Endothelial cell of umbilical vein (primary cell): ENCODE measurements around the gene DAZAP1. TPM values are rescaled to one million over a fixed set of nuclear protein-coding genes. Genes with fewer than 3 reads are reported as not detected.
"Not testable (repeated sequence)": the region's sequence is repeated elsewhere in the genome, so short reads cannot be mapped to it uniquely, and the experiment has no call there.

Experiments used
- BruUV-seq: library from RNA; stranded (reverse); fragments of 400-500 nt; replicated peaks from 2 replicates; lab custom pipeline; 2021; lab: Mats Ljungman, UMichigan
- CTCF ChIA-PET: fragments of 300-600, 350-600 bp; sonication (Branson Sonifier 250); formaldehyde crosslinking; loops from one replicate; lab custom pipeline; 2021; ENCODE audit warnings: antibody characterized with exemption, inconsistent platforms; lab: Charles Lee
- POLR2A ChIA-PET: fragments of 300-600, 350-600 bp; sonication (Branson Sonifier 250); formaldehyde crosslinking; loops from one replicate; lab custom pipeline; 2021; ENCODE audit warnings: antibody characterized with exemption, inconsistent platforms; lab: Charles Lee
- DNase-seq: peaks from one replicate; pipeline ENCODE4 v3.0.0-alpha.2; 2011; ENCODE audit warnings: low read depth, low spot score
- FAIRE-seq: peaks from 2 replicates; lab custom pipeline; 2011; peaks lifted over from hg19 to GRCh38; lab: Jason Lieb, UNC
- H2AFZ ChIP-seq: 2 replicates; pipeline ENCODE4 v1.6.0; 2012; ENCODE audit warnings: low read depth, low read length, control low read depth, inconsistent platforms
- H3K27ac ChIP-seq: 2 replicates; pipeline ENCODE4 v1.5.1; 2011; ENCODE audit warnings: low read depth, mild to moderate bottlenecking, control low read depth, low read length, moderate library complexity; ENCODE audit not compliant: insufficient read depth
- H3K27me3 ChIP-seq, 2 experiments: 2 replicates each; pipeline versions ENCODE4 v1.6.0 to v1.6.1; 2011; ENCODE audit warnings: low read length in 2 of 2, mixed read lengths in 1 of 2; ENCODE audit not compliant: control insufficient read depth in 2 of 2, insufficient read depth in 2 of 2
- H3K36me3 ChIP-seq, 2 experiments: 2 replicates in 1 of 2; 3 replicates in 1 of 2; pipeline ENCODE4 v1.5.1; 2011; ENCODE audit warnings: low read length in 2 of 2, mild to moderate bottlenecking in 1 of 2, moderate library complexity in 1 of 2; ENCODE audit not compliant: control insufficient read depth in 2 of 2, insufficient read depth in 2 of 2; ENCODE audit errors: extremely low read depth in 1 of 2
- H3K4me1 ChIP-seq: 3 replicates; pipeline ENCODE4 v1.5.1; 2011; ENCODE audit warnings: mild to moderate bottlenecking, low read length; ENCODE audit not compliant: control insufficient read depth, insufficient read depth; ENCODE audit errors: extremely low read depth
- H3K4me2 ChIP-seq: 2 replicates; pipeline ENCODE4 v1.6.1; 2011; ENCODE audit warnings: low read length, control low read depth, mixed read lengths; ENCODE audit not compliant: insufficient read depth
- H3K4me3 ChIP-seq, 3 experiments: fragments of 200-600 bp in 1 of 3; sonication (generic), shearing (Covaris generic) in 1 of 3; replicated peaks in 1 of 3; 2 replicates each; pipeline ENCODE4 v1.5.1; 2011 to 2016; ENCODE audit warnings: control low read depth in 3 of 3, low read length in 3 of 3, mild to moderate bottlenecking in 2 of 3, inconsistent platforms in 1 of 3, low read depth in 1 of 3, moderate library complexity in 1 of 3; ENCODE audit not compliant: insufficient read depth in 1 of 3
- H3K79me2 ChIP-seq: 2 replicates; pipeline ENCODE4 v1.6.0; 2012; ENCODE audit warnings: low read length, inconsistent platforms; ENCODE audit not compliant: control insufficient read depth, insufficient read depth
- H3K9ac ChIP-seq: replicated peaks from 2 replicates; pipeline ENCODE3; 2011; ENCODE audit warnings: low read length, control low read depth; ENCODE audit not compliant: insufficient read depth; ENCODE audit errors: extremely low read depth
- H3K9me1 ChIP-seq: replicated peaks from 3 replicates; pipeline ENCODE4 v1.6.0; 2011; ENCODE audit warnings: mild to moderate bottlenecking, low read length; ENCODE audit not compliant: control insufficient read depth, insufficient read depth; ENCODE audit errors: extremely low read depth
- H3K9me3 ChIP-seq: replicated peaks from 2 replicates; pipeline ENCODE4 v1.5.1; 2012; ENCODE audit warnings: low read length, inconsistent platforms; ENCODE audit not compliant: control insufficient read depth, insufficient read depth
- H4K20me1 ChIP-seq: replicated peaks from 2 replicates; pipeline ENCODE3; 2011; ENCODE audit warnings: mild to moderate bottlenecking, low read length; ENCODE audit not compliant: control insufficient read depth, insufficient read depth; ENCODE audit errors: extremely low read depth
- CTCF ChIP-seq, 2 donors: IDR thresholded peaks; 1 replicate in 1 of 2; 2 replicates in 1 of 2; pipeline ENCODE4 v1.5.1; 2011; ENCODE audit warnings: low read length in 2 of 2, mild to moderate bottlenecking in 2 of 2, moderate library complexity in 2 of 2, control low read depth in 1 of 2, inconsistent platforms in 1 of 2, low read depth in 1 of 2; ENCODE audit not compliant: insufficient read depth in 1 of 2; ENCODE audit errors: extremely low read depth in 1 of 2
- EZH2 ChIP-seq: IDR thresholded peaks from 2 replicates; pipeline ENCODE4 v1.6.1; 2012; ENCODE audit warnings: borderline replicate concordance, low read depth, mild to moderate bottlenecking, moderate library complexity, low read length, inconsistent platforms; ENCODE audit not compliant: severe bottlenecking
- FOS ChIP-seq: IDR thresholded peaks from 2 replicates; pipeline ENCODE4 v1.6.1; 2011; ENCODE audit warnings: mild to moderate bottlenecking, low read length, moderate library complexity, borderline replicate concordance; ENCODE audit not compliant: insufficient read depth
- GATA2 ChIP-seq: IDR thresholded peaks from 2 replicates; pipeline ENCODE4 v1.7.0; 2011; ENCODE audit warnings: low read depth, mild to moderate bottlenecking, moderate library complexity, mixed read lengths, low read length; ENCODE audit not compliant: insufficient read length, insufficient read depth
- JUN ChIP-seq: IDR thresholded peaks from 2 replicates; pipeline ENCODE4 v1.6.1; 2011; ENCODE audit warnings: borderline replicate concordance, low read depth; ENCODE audit not compliant: insufficient read length, insufficient read depth
- MAX ChIP-seq: IDR thresholded peaks from 2 replicates; pipeline ENCODE4 v1.6.1; 2011; ENCODE audit not compliant: insufficient read depth, insufficient read length
- MYC ChIP-seq: IDR thresholded peaks from one replicate; pipeline ENCODE4 v1.6.1; 2011; ENCODE audit warnings: mild to moderate bottlenecking, low read depth, low read length
- POLR2A ChIP-seq: IDR thresholded peaks from 2 replicates; pipeline ENCODE4 v1.6.1; 2012; ENCODE audit warnings: low read depth, mild to moderate bottlenecking, control low read depth, low read length
- POLR2AphosphoS5 ChIP-seq: IDR thresholded peaks from 2 replicates; pipeline ENCODE4 v1.6.1; 2012; ENCODE audit warnings: low read depth, mild to moderate bottlenecking, control low read depth, low read length, moderate library complexity; ENCODE audit not compliant: insufficient read depth
- dilution Hi-C: fragments of 300-500 bp; cut with MboI; formaldehyde crosslinking; loops from one replicate; pipeline ENCODE4 v1.15.0; 2019; ENCODE audit warnings: low sequenced_read_pairs; ENCODE audit not compliant: extremely low pct_ligation_motif_present
- intact Hi-C: fragments of 100-400 bp; cut with micrococcal nuclease; formaldehyde crosslinking; loops from one replicate; pipeline ENCODE4 v1.10.0; 2022
- polyA plus RNA-seq, 4 experiments: library from polyadenylated mRNA; depleted of rRNA in 3 of 4; stranded (reverse) in 3 of 4; unstranded in 1 of 4; fragments of >200 nt; gene quantifications; 2 replicates each; pipeline versions ENCODE4 v1.2.1 to v1.2.3, GENCODE V29; 2011 to 2012; ENCODE audit warnings: missing spikeins in 1 of 4
- total RNA-seq: library from RNA; stranded (reverse); gene quantifications from 2 replicates; pipeline ENCODE4 v1.2.3, GENCODE V29; 2021

The DAZAP1 gene
- total and polyA plus RNA-seq, 2 donors (not counting 3 experiments of a cell fraction or from before 2014, with no cell fraction given): 50.1 to 187 TPM

- POLR2A ChIA-PET: no interaction called here
- H3K9me1 ChIP-seq: no peaks in the 10 kb centered on the region
- H3K27ac ChIP-seq: peak overlapping the region; percentile 89
- H3K4me3 ChIP-seq: peak overlapping the region; percentile 75 to 89 (median 85)
- H3K4me2 ChIP-seq: peak overlapping the region; percentile 58
- no peaks in the 10 kb centered on the region for H3K27me3 ChIP-seq
- FAIRE-seq (peak; percentile 42), DNase-seq (peak; percentile 18)
- dilution Hi-C loops (no loop called here), intact Hi-C loops (loop anchor here (1.0 to 2.0 kb wide), 3 partner anchors 24 to 160 kb away; partner anchors contain the start of gene DAZAP1)
- no peaks in the 10 kb centered on the region for H3K9me3 ChIP-seq
- H2AFZ ChIP-seq: no peak overlapping the region
- peak overlapping the region; percentile 91 for H3K9ac ChIP-seq
- no peaks in the 10 kb centered on the region for H4K20me1 ChIP-seq
- peaks cover 34% of the 10 kb centered on the region for H3K79me2 ChIP-seq
- H3K4me1 ChIP-seq: peaks cover 6% of the 10 kb centered on the region
- peaks cover 7 to 29% of the 10 kb centered on the region in 2 experiments for H3K36me3 ChIP-seq
- CTCF ChIA-PET: no interaction called here
- no TSS peak for BruUV-seq
- TF ChIP-seq GATA2 (no peak), JUN (no peak), POLR2AphosphoS5 (no peak), MAX (no peak), CTCF (IDR thresholded peaks at IDR 0.05; ENCODE audit: extremely low read depth in 1 of 2, insufficient read depth in 1 of 2, low read depth in 1 of 2, low read length in 2 of 2) (no peak), POLR2A (no peak), EZH2 (no peak), MYC (no peak), FOS (no peak)
Observed at GRCh38 chr19:1438933-1439354, 31.6 kb downstream of the DAZAP1 start.

GRCh38 chr19:1439525-1440417 is 32.4 kb downstream of the DAZAP1 start:
- peaks cover 7 to 24% of the 10 kb centered on the region in 2 experiments for H3K36me3 ChIP-seq

More at GRCh38 chr19:1439525-1440417, 32.4 kb downstream of the DAZAP1 start:
- H3K4me1 ChIP-seq, H3K9me3 ChIP-seq, CTCF ChIA-PET, FAIRE-seq, dilution Hi-C loops, BruUV-seq, H3K27ac ChIP-seq, DNase-seq, H3K27me3 ChIP-seq, H4K20me1 ChIP-seq, H2AFZ ChIP-seq, H3K9me1 ChIP-seq, POLR2A ChIA-PET: not testable (repeated sequence)
- intact Hi-C loops: loop anchor here (2.0 kb wide), 1 partner anchor 25 kb away; no protein-coding TSS in a partner anchor
- Histone ChIP-seq H3K79me2 (peaks cover 34% of the 10 kb centered on the region), H3K4me3 (peak overlapping the region; percentile 75 to 89 (median 85)), H3K9ac (peak overlapping the region; percentile 91), H3K4me2 (peak overlapping the region; percentile 58)
